PFSK-1 (cell line): ENCODE measurements around the gene NNAT.
A peak's percentile ranks its signal among the peaks of the same experiment; 100 is the strongest.

ENCODE experiments used
- FOXP2 ChIP-seq: optimal IDR thresholded peaks from 2 replicates; pipeline ENCODE3; 2011; ENCODE audit warnings: borderline replicate concordance, control low read depth, inconsistent platforms; ENCODE audit not compliant: insufficient read depth; ENCODE audit errors: extremely low read length, extremely low read depth
- POLR2AphosphoS5 ChIP-seq: IDR thresholded peaks from 2 replicates; pipeline ENCODE4 v1.6.1; 2012; ENCODE audit warnings: low read depth, mild to moderate bottlenecking, control low read depth, low read length, moderate library complexity
- SIN3A ChIP-seq: IDR thresholded peaks from 2 replicates; pipeline ENCODE4 v1.6.1; 2012; ENCODE audit warnings: mild to moderate bottlenecking, low read length, moderate library complexity, borderline replicate concordance; ENCODE audit not compliant: insufficient read depth
- TAF1 ChIP-seq: IDR thresholded peaks from 2 replicates; pipeline ENCODE4 v1.6.1; 2012; ENCODE audit warnings: low read length, control low read depth, borderline replicate concordance; ENCODE audit not compliant: insufficient read depth
- TF ChIP-seq, protein P1 (sequence below), 2 experiments: IDR thresholded peaks; 2 replicates each; pipeline versions ENCODE4 v1.6.1 to v1.8.0; 2011 to 2012; ENCODE audit warnings: low read depth in 2 of 2, low read length in 2 of 2, control low read depth in 1 of 2, inconsistent platforms in 1 of 2, mild to moderate bottlenecking in 1 of 2, moderate library complexity in 1 of 2; ENCODE audit not compliant: insufficient read depth in 1 of 2

Gene NNAT

DNA sequence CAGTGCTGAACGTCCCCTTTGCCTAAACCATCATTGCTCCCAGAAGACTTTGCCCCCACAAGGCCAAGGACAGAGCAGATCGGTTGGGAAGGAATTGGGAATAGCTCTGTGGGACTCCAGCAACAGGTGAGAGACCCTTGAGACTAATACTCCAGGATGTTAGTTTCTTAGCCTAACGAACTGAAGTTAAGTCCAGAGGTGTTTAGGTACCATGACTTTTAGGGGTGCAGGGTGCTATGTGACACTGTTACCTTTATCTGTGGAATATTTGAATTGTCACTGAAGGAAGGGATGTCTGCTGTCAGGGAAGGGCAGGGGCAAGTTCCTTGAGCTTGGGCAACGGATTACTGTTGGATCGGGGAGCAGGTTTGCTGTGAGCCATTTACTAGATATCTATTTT is 4.8 kb downstream of the NNAT start:
- TF ChIP-seq, protein P1, sequence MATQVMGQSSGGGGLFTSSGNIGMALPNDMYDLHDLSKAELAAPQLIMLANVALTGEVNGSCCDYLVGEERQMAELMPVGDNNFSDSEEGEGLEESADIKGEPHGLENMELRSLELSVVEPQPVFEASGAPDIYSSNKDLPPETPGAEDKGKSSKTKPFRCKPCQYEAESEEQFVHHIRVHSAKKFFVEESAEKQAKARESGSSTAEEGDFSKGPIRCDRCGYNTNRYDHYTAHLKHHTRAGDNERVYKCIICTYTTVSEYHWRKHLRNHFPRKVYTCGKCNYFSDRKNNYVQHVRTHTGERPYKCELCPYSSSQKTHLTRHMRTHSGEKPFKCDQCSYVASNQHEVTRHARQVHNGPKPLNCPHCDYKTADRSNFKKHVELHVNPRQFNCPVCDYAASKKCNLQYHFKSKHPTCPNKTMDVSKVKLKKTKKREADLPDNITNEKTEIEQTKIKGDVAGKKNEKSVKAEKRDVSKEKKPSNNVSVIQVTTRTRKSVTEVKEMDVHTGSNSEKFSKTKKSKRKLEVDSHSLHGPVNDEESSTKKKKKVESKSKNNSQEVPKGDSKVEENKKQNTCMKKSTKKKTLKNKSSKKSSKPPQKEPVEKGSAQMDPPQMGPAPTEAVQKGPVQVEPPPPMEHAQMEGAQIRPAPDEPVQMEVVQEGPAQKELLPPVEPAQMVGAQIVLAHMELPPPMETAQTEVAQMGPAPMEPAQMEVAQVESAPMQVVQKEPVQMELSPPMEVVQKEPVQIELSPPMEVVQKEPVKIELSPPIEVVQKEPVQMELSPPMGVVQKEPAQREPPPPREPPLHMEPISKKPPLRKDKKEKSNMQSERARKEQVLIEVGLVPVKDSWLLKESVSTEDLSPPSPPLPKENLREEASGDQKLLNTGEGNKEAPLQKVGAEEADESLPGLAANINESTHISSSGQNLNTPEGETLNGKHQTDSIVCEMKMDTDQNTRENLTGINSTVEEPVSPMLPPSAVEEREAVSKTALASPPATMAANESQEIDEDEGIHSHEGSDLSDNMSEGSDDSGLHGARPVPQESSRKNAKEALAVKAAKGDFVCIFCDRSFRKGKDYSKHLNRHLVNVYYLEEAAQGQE (IDR thresholded peaks at IDR 0.05; ENCODE audit: insufficient read depth in 1 of 2, low read depth in 2 of 2, low read length in 2 of 2), result no peak
- no peak for TF ChIP-seq FOXP2
- TF ChIP-seq SIN3A, result no peak

DNA sequence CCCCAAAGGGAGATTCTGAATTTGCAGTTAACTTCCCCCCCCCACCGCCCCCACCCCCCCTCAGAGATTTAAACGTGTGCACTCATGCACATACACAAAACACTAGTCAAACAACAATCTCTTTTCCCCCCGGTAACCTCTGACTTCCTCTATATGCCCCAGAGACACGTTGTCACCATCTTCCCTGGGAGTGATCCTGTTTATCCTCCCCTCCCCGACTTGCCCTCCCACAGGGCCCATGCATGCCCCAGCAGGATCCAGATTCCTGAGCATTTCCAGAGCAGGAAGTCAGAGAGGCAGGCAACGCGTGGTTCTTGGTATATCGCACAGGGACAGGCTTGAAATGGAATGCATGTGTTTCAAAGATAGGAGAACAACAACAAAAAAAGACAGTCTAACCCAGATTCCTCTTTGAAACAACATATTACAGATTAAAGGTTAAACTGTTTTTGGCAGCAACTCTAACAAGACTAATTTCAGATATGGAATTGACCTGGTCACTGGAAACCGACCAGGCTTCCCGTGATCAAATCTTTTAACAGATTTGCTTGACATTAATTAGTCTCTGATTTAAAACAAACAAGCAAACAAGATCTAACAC is 5.3 kb downstream of the NNAT start:
- TF ChIP-seq POLR2AphosphoS5, result no peak
- TF ChIP-seq SIN3A, result peak; percentile 47; the same call in 1 of the 2 replicates
- TF ChIP-seq TAF1, result no peak
- TF ChIP-seq, protein P1 (IDR thresholded peaks at IDR 0.05; ENCODE audit: insufficient read depth in 1 of 2, low read depth in 2 of 2, low read length in 2 of 2), result no peak
- peak; percentile 58 for TF ChIP-seq FOXP2

DNA sequence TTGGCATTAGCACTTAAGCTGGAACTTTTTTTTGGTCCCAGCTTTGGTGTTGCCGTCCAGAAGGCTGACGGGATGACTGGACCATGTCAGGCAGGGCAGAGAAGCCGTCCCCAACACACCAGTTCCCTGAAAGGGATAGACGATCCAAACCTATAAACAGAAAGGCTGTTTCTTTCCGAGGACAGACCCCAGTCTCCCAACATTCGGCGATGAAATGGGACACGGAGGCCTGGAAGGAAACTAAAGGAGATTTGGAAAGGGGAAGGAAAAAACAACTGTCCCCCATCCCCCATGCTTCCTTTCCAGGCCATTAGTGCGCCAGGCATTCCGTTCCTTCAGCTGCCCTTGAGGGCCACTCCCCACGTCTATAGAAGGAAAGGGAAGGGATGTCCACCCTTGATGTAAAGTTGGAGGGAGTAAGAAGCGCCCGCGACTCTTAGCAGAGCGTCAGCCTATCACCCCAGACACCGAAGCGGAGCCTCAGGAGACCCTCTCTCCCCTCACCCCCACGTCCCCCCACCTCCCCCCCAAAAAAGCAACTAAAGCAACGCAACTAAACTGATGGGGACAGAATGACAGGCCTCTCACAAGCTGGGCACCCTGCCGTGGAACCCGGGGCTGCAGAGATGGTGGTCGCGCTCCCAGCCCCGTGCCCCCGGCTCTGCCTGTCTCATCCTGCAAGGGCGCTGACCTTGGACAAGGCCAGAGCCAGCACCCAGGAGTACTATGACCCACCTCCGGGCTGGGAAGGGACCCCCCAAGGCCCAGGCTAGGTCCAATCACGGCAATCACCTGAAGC is 6.0 kb downstream of the NNAT start:
- TF ChIP-seq SIN3A (peak; percentile 28; the same call in 1 of the 2 replicates), FOXP2 (no peak)

DNA sequence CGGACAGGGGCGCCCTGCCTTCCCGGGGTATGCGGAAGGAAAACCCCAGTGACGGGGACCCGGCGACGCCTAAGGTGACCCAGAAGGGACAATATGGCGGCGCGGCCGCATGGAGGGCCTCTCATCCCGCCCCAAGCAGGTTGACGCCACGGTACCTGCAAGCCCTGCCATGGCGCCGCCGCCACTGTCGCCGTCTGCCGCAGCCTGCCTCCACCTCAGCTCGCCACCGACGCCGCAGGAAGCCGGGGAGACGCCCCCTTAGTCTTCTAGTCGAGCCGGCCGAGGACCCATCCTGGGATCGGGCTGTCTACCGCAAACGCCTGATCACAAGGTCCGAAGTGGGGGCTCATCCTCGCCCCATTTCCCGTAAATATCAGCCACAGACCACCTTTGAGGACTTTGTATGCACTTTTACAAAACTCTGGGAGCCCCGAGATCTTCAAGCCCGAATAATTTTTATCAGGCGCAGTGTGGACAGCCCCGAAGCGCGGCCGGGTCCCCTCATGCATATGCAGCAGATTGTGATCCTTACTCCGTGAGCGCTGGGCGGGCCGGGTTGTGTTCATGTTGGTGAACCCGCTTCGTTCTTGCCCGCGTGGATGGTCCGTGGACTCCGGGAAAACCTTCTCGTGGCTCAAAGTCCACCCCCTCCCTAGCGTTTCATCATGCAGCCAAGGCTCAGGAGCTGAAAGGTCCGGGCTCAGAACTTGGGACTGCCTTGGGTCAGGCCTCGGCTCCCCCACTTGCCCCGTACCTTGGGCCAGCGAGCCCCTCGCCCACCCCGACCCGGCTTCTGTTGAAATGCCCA is 6.8 kb downstream of the NNAT start, which contains the start of gene BLCAP:
Gene BLCAP (minus strand): TSS at position 239 of the 808 bp plus-strand sequence. CDS start 8,702 bp downstream, outside the sequence.
- peak; percentile 84 for TF ChIP-seq POLR2AphosphoS5
- TF ChIP-seq, protein P1 (IDR thresholded peaks at IDR 0.05; ENCODE audit: insufficient read depth in 1 of 2, low read depth in 2 of 2, low read length in 2 of 2), result no peak
- TF ChIP-seq TAF1, result peak; percentile 70; the same call in 1 of the 2 replicates
- TF ChIP-seq SIN3A, result peak; percentile 92; the same call in 1 of the 2 replicates
- peak; percentile 73 for TF ChIP-seq FOXP2

DNA sequence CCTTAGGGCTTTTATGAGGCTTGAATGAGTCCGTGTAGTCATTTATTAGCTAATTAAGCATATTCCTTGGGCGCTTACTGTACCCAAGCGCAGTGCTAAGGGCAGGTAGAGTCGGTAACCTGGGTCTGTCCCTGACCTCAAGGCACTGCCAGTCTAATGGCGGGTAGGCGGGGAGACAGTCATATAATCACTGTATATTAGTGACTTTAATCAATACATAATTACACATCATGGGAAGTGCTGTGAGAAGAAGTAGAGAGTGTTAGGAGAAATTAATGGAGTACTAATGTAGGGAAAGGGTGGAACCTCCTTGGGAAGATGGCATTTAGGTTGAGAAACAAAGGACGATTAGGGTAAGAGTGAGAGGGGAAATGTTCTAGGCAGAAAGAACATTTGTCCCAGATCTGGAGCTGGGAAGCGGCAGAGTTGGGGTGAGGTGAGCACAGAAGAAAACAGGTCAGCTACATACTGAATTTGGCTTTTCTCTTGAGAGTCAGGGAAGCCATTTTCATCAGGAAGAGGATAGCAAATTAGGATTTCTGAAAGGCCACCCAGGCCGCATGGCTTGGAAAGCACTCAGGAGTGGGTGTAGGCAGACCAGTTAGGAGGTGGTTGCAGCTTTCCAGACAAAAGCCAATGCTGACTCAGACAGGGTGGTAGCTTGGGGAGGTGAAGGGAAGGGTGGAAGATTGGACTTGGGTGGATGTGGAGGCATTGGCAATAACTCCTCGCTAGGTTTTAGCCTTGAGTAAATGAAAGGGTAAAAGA is 7.6 kb downstream of the NNAT start:
- TF ChIP-seq POLR2AphosphoS5 (no peak), SIN3A (no peak), FOXP2 (no peak), TAF1 (no peak)
- TF ChIP-seq, protein P1 (IDR thresholded peaks at IDR 0.05; ENCODE audit: insufficient read depth in 1 of 2, low read depth in 2 of 2, low read length in 2 of 2), result no peak
